ENCODE results near the gene SRPRA.

SRPRA gene

DNA sequence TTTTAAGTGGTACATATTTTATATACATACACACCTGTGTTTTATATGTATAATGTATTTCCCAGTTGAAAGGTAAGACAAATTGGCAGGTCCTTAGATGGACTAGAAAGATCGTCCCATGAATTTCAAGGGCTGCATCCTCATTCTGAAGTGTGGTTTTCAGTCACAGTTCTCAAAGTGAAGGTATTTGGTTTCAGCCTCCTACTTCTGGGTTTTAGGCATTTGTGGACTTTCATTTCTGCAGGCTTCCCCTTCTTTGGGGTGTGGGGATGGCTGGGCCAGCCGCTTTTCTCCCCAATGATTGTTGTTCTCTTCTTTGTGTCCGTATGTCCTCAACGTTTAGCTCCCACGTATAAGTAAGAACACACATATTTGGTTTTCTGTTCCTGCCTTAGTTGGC lies 45.1 kb upstream of the SRPRA start:
- TF ChIP-seq ZNF580 (tag by site-specific recombination; IDR thresholded peaks at IDR 0.05) = no peak
- TF ChIP-seq ZNF398 (tag by site-specific recombination; IDR thresholded peaks at IDR 0.05) = no peak
- no peak for TF ChIP-seq ZNF426 (tag by site-specific recombination; IDR thresholded peaks at IDR 0.05)
- TF ChIP-seq, protein P1, sequence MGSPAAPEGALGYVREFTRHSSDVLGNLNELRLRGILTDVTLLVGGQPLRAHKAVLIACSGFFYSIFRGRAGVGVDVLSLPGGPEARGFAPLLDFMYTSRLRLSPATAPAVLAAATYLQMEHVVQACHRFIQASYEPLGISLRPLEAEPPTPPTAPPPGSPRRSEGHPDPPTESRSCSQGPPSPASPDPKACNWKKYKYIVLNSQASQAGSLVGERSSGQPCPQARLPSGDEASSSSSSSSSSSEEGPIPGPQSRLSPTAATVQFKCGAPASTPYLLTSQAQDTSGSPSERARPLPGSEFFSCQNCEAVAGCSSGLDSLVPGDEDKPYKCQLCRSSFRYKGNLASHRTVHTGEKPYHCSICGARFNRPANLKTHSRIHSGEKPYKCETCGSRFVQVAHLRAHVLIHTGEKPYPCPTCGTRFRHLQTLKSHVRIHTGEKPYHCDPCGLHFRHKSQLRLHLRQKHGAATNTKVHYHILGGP (tag by site-specific recombination; IDR thresholded peaks at IDR 0.05) = no peak
- TF ChIP-seq, protein P2, sequence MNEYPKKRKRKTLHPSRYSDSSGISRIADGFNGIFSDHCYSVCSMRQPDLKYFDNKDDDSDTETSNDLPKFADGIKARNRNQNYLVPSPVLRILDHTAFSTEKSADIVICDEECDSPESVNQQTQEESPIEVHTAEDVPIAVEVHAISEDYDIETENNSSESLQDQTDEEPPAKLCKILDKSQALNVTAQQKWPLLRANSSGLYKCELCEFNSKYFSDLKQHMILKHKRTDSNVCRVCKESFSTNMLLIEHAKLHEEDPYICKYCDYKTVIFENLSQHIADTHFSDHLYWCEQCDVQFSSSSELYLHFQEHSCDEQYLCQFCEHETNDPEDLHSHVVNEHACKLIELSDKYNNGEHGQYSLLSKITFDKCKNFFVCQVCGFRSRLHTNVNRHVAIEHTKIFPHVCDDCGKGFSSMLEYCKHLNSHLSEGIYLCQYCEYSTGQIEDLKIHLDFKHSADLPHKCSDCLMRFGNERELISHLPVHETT (tag by site-specific recombination; IDR thresholded peaks at IDR 0.05) = no peak
- no peak for TF ChIP-seq SP2 (tag by site-specific recombination; IDR thresholded peaks at IDR 0.05)
- no peak for TF ChIP-seq ZBTB6 (tag by site-specific recombination; IDR thresholded peaks at IDR 0.05)
- TF ChIP-seq ZNF138 (tag by site-specific recombination; IDR thresholded peaks at IDR 0.05; ENCODE audit: borderline replicate concordance) = no peak
- no peak for TF ChIP-seq ZNF514 (tag by site-specific recombination; IDR thresholded peaks at IDR 0.05)
- TF ChIP-seq ZNF148 (tag by site-specific recombination; IDR thresholded peaks at IDR 0.05; ENCODE audit: borderline replicate concordance) = no peak
- no peak for TF ChIP-seq ZNF777 (tag by site-specific recombination; IDR thresholded peaks at IDR 0.05; ENCODE audit: borderline replicate concordance)
- TF ChIP-seq, protein P3, sequence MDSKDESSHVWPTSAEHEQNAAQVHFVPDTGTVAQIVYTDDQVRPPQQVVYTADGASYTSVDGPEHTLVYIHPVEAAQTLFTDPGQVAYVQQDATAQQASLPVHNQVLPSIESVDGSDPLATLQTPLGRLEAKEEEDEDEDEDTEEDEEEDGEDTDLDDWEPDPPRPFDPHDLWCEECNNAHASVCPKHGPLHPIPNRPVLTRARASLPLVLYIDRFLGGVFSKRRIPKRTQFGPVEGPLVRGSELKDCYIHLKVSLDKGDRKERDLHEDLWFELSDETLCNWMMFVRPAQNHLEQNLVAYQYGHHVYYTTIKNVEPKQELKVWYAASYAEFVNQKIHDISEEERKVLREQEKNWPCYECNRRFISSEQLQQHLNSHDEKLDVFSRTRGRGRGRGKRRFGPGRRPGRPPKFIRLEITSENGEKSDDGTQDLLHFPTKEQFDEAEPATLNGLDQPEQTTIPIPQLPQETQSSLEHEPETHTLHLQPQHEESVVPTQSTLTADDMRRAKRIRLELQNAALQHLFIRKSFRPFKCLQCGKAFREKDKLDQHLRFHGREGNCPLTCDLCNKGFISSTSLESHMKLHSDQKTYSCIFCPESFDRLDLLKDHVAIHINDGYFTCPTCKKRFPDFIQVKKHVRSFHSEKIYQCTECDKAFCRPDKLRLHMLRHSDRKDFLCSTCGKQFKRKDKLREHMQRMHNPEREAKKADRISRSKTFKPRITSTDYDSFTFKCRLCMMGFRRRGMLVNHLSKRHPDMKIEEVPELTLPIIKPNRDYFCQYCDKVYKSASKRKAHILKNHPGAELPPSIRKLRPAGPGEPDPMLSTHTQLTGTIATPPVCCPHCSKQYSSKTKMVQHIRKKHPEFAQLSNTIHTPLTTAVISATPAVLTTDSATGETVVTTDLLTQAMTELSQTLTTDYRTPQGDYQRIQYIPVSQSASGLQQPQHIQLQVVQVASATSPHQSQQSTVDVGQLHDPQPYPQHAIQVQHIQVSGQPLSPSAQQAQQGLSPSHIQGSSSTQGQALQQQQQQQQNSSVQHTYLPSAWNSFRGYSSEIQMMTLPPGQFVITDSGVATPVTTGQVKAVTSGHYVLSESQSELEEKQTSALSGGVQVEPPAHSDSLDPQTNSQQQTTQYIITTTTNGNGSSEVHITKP (tag by site-specific recombination; IDR thresholded peaks at IDR 0.05) = no peak
- no peak for TF ChIP-seq SCRT2 (tag by site-specific recombination; IDR thresholded peaks at IDR 0.05)
- TF ChIP-seq HIC1 (tag by site-specific recombination; IDR thresholded peaks at IDR 0.05) = no peak
- TF ChIP-seq, protein P4, sequence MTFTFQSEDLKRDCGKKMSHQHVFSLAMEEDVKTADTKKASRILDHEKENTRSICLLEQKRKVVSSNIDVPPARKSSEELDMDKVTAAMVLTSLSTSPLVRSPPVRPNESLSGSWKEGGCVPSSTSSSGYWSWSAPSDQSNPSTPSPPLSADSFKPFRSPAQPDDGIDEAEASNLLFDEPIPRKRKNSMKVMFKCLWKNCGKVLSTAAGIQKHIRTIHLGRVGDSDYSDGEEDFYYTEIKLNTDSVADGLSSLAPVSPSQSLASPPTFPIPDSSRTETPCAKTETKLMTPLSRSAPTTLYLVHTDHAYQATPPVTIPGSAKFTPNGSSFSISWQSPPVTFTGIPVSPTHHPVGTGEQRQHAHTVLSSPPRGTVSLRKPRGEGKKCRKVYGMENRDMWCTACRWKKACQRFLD (tag by site-specific recombination; IDR thresholded peaks at IDR 0.05) = no peak
- H3K27ac ChIP-seq (ENCODE audit: extremely low read depth, low read depth, low read length) = no peak overlapping the region
- H3K4me1 ChIP-seq (ENCODE audit: control insufficient read depth, insufficient read depth, low read length) = peaks cover 9% of the 10 kb centered on the region
- ChIA-PET CTCF (no interaction called here), POLR2A (interaction anchor here (0.6 kb wide), 1 partner anchor 407 kb away, joined by 4 read pairs; no protein-coding TSS in a partner anchor)
- no peak overlapping the region for H3K4me3 ChIP-seq (ENCODE audit: low read depth, low read length)
- no peaks in the 10 kb centered on the region for H3K9me3 ChIP-seq (ENCODE audit: control insufficient read depth, insufficient read depth, low read depth, low read length)
- peaks cover 0 to 3% of the 10 kb centered on the region in 2 experiments; a peak in 1 of 3 replicates for H3K36me3 ChIP-seq (ENCODE audit: control insufficient read depth in 2 of 2, insufficient read depth in 1 of 2, low read length in 2 of 2)

Data from HEK293 (cell line).